DMS114 treated with DMSO at 0.1 percent for 48 hours (cell line): ENCODE measurements around the gene CLCN7.

Source experiments
- DNase-seq: peaks from one replicate; lab custom pipeline; 2025; ENCODE audit not compliant: unreplicated experiment; lab: John Stamatoyannopoulos, UW

CLCN7 gene

GRCh38 chr16:1408171-1408837 lies 66.5 kb downstream of the CLCN7 start:
- DNase-seq, result peak; percentile 48

GRCh38 chr16:1407753-1408152 lies 67.1 kb downstream of the CLCN7 start:
- DNase-seq, result no peak

- DNase-seq, result no peak
Measured at GRCh38 chr16:1403733-1404132, 71.1 kb downstream of the CLCN7 start.

- no peak for DNase-seq
Measured at GRCh38 chr16:1403036-1403435, 71.8 kb downstream of the CLCN7 start.

GRCh38 chr16:1401758-1402154 lies 73.1 kb downstream of the CLCN7 start:
- no peak for DNase-seq

GRCh38 chr16:1401061-1401757 lies 73.6 kb downstream of the CLCN7 start:
- DNase-seq, result no peak

- DNase-seq, result no peak
Measured at GRCh38 chr16:1398826-1399581, 75.8 kb downstream of the CLCN7 start.

- DNase-seq, result no peak
Measured at GRCh38 chr16:1398351-1398750, 76.5 kb downstream of the CLCN7 start.

- no peak for DNase-seq
Measured at GRCh38 chr16:1397779-1398178, 77.0 kb downstream of the CLCN7 start.

GRCh38 chr16:1395444-1396031 lies 79.3 kb downstream of the CLCN7 start:
- DNase-seq, result no peak
